ENCODE data around the gene SYNRG.

SYNRG gene

GRCh38 chr17:37555386-37555785 is 53.8 kb downstream of the SYNRG start:
- H3K4me3 ChIP-seq (ENCODE audit: low read depth, low read length): no peak overlapping the region
- TF ChIP-seq, protein P1, sequence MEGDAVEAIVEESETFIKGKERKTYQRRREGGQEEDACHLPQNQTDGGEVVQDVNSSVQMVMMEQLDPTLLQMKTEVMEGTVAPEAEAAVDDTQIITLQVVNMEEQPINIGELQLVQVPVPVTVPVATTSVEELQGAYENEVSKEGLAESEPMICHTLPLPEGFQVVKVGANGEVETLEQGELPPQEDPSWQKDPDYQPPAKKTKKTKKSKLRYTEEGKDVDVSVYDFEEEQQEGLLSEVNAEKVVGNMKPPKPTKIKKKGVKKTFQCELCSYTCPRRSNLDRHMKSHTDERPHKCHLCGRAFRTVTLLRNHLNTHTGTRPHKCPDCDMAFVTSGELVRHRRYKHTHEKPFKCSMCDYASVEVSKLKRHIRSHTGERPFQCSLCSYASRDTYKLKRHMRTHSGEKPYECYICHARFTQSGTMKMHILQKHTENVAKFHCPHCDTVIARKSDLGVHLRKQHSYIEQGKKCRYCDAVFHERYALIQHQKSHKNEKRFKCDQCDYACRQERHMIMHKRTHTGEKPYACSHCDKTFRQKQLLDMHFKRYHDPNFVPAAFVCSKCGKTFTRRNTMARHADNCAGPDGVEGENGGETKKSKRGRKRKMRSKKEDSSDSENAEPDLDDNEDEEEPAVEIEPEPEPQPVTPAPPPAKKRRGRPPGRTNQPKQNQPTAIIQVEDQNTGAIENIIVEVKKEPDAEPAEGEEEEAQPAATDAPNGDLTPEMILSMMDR (IDR thresholded peaks at IDR 0.05; ENCODE audit: low read depth, low read length): no peak

GRCh38 chr17:37553401-37553966 is 55.7 kb downstream of the SYNRG start:
- no peak overlapping the region for H3K4me3 ChIP-seq (ENCODE audit: low read depth, low read length)
- TF ChIP-seq, protein P1 (IDR thresholded peaks at IDR 0.05; ENCODE audit: low read depth, low read length): no peak

GRCh38 chr17:37551788-37552187 is 57.4 kb downstream of the SYNRG start:
- no peak overlapping the region for H3K4me3 ChIP-seq (ENCODE audit: low read depth, low read length)
- TF ChIP-seq, protein P1 (IDR thresholded peaks at IDR 0.05; ENCODE audit: low read depth, low read length): no peak

- TF ChIP-seq, protein P1 (IDR thresholded peaks at IDR 0.05; ENCODE audit: low read depth, low read length): no peak
- H3K4me3 ChIP-seq (ENCODE audit: low read depth, low read length): no peak overlapping the region
These were observed 61.2 kb downstream of the SYNRG start for GRCh38 chr17:37547986-37548385.

DNA sequence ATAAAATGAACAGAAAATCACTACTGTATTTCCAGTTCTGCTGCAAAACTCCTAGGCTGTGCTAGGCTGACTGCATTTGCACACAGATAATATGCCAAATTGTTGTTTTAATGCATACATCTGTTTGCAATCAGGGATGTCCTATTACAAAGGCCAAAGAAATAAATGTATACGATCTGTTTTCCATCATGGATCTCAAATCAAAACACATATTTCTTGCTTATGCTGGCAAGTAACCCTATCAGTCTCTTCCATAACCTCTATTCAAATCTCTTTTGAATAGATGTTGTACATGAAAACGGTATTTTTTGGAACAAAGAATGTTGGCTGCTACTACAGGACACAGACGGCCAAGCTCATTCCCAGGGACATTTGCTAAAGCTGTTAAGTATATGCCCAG is 62.9 kb downstream of the SYNRG start:
- H3K4me3 ChIP-seq (ENCODE audit: low read depth, low read length): no peak overlapping the region
- TF ChIP-seq, protein P1 (IDR thresholded peaks at IDR 0.05; ENCODE audit: low read depth, low read length): no peak

DNA sequence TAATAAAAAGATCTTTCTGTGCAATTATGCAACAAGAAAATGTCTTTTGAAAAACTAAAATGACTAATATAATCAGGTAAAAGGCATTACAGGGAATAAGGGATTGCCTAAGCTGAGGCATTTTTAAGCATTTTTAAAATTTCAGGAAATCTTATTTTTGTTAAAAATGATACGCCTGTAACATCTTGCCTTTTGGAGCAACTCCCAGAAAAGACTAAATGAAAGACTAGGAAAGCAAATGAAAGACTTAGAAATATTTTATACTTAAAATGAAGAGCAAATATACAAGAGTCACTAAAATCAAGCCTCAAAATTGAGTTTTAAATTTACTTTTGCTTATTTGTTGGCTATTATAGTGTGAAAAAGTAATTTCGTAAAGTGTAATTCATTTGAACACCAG is 63.7 kb downstream of the SYNRG start:
- TF ChIP-seq, protein P1 (IDR thresholded peaks at IDR 0.05; ENCODE audit: low read depth, low read length): no peak
- H3K4me3 ChIP-seq (ENCODE audit: low read depth, low read length): no peak overlapping the region

- H3K4me3 ChIP-seq (ENCODE audit: low read depth, low read length): no peak overlapping the region
- TF ChIP-seq, protein P1 (IDR thresholded peaks at IDR 0.05; ENCODE audit: low read depth, low read length): no peak
These were observed 65.6 kb downstream of the SYNRG start for GRCh38 chr17:37543637-37544052.

Data from WI38 (cell line).